Esophagus squamous epithelium (tissue), 5 donors: Measurements from ENCODE around the gene S100G. TPM values are rescaled to one million over a fixed set of nuclear protein-coding genes. Genes with fewer than 3 reads are reported as not detected.

Experiments
- DNase-seq: peaks from one replicate; lab custom pipeline; 2025; lab: John Stamatoyannopoulos, UW
- H3K27ac ChIP-seq, 4 donors: fragments of 200-600 bp; sonication (generic); one replicate each; pipeline ENCODE4 v1.5.1; 2016 to 2019; ENCODE audit warnings: mild to moderate bottlenecking in 1 of 4
- H3K27me3 ChIP-seq, 4 donors: fragments of 200-600 bp; sonication (generic); 1 replicate in 3 of 4; 2 replicates in 1 of 4; pipeline versions ENCODE4 v1.5.1 to v1.6.0; 2017 to 2021; ENCODE audit warnings: antibody characterized with exemption in 1 of 4
- H3K36me3 ChIP-seq, 3 donors: fragments of 200-600 bp; sonication (generic); one replicate each; pipeline ENCODE4 v1.5.1; 2016 to 2019
- H3K4me1 ChIP-seq, 3 donors: fragments of 200-600 bp; sonication (generic); one replicate each; pipeline ENCODE4 v1.5.1; 2017 to 2019
- H3K4me3 ChIP-seq, 4 donors: fragments of 200-600 bp; sonication (generic); 1 replicate in 3 of 4; 2 replicates in 1 of 4; pipeline ENCODE4 v1.5.1; 2016 to 2019; ENCODE audit warnings: mild to moderate bottlenecking in 2 of 4, moderate library complexity in 1 of 4
- H3K9me3 ChIP-seq, 3 donors: fragments of 200-600 bp; sonication (generic); one replicate each; pipeline ENCODE4 v1.5.1; 2016 to 2019
- CTCF ChIP-seq, 6 experiments: fragments of 450-650 bp in 4 of 6; fragments of 200-600 bp in 2 of 6; sonication (generic) in 2 of 6; IDR thresholded peaks; one replicate each; pipeline ENCODE4 v1.5.1; 2016 to 2019; ENCODE audit warnings: antibody characterized with exemption in 6 of 6, mild to moderate bottlenecking in 4 of 6, moderate library complexity in 4 of 6
- POLR2A ChIP-seq, 4 donors: fragments of 450-650 bp; IDR thresholded peaks; one replicate each; pipeline ENCODE4 v1.6.1; 2017; ENCODE audit warnings: antibody characterized with exemption in 4 of 4, mild to moderate bottlenecking in 4 of 4, moderate library complexity in 3 of 4
- WGBS, 2 donors: methylation state at CpG; one replicate each; pipeline ENCODE4 v1.1.5; 2018; 5-methylcytosine and 5-hydroxymethylcytosine counted together
- intact Hi-C: fragments of 100-400 bp; cut with DNase I; formaldehyde crosslinking; loops from one replicate; pipeline ENCODE4 v1.15.0; 2022
- total RNA-seq, 4 donors: library from RNA; depleted of rRNA; stranded (reverse); fragments of >200 nt; gene quantifications; one replicate each; pipeline ENCODE4 v1.1.0, GENCODE V29; 2016
- donor health status: DM: yes; HTN: yes; CAD: no.

S100G gene
- total RNA-seq, 4 donors from 2014 or later, result not detected

- WGBS, 2 donors, result 63 to 74% methylated on average over 4 of the region's 4 CpGs
- H3K4me1 ChIP-seq, result no peaks in the 10 kb centered on the region
- intact Hi-C loops, result no loop called here
- no peak for TF ChIP-seq POLR2A (IDR thresholded peaks at IDR 0.05)
- TF ChIP-seq CTCF (IDR thresholded peaks at IDR 0.05), result no peak
- H3K27me3 ChIP-seq, result no peaks in the 10 kb centered on the region
- H3K27ac ChIP-seq, result no peak overlapping the region
- no peaks in the 10 kb centered on the region for H3K9me3 ChIP-seq
- DNase-seq, result no peak
- H3K4me3 ChIP-seq, result no peak overlapping the region
- peaks cover 0 to 8% (median 0%) of the 10 kb centered on the region in 3 donors for H3K36me3 ChIP-seq
Observed at GRCh38 chrX:16633754-16634153, 16.2 kb upstream of the S100G start.

GRCh38 chrX:16635040-16635439 is 14.9 kb upstream of the S100G start:
- no peaks in the 10 kb centered on the region for H3K9me3 ChIP-seq
- TF ChIP-seq POLR2A (IDR thresholded peaks at IDR 0.05) (no peak), CTCF (IDR thresholded peaks at IDR 0.05) (no peak)
- 74 to 87% methylated on average over 5 of the region's 5 CpGs for WGBS, 2 donors

GRCh38 chrX:16635596-16635995 is 14.4 kb upstream of the S100G start:
- H3K9me3 ChIP-seq, result no peaks in the 10 kb centered on the region
- DNase-seq, result no peak
- no peak overlapping the region for H3K4me3 ChIP-seq
- H3K27ac ChIP-seq, result no peak overlapping the region
- H3K36me3 ChIP-seq, result peaks cover 0 to 11% (median 0%) of the 10 kb centered on the region in 3 donors
- H3K27me3 ChIP-seq, result no peaks in the 10 kb centered on the region
- TF ChIP-seq POLR2A (IDR thresholded peaks at IDR 0.05), result no peak
- no peak for TF ChIP-seq CTCF (IDR thresholded peaks at IDR 0.05)
- WGBS, 2 donors, result 97% methylated on average over 3 of the region's 3 CpGs; no CpG with 5 or more reads in 1 of the 2 donors
- intact Hi-C loops, result no loop called here
- no peaks in the 10 kb centered on the region for H3K4me1 ChIP-seq

More at GRCh38 chrX:16635040-16635439, 14.9 kb upstream of the S100G start:
- Histone ChIP-seq H3K36me3 (peaks cover 0 to 11% (median 0%) of the 10 kb centered on the region in 3 donors), H3K27ac (no peak overlapping the region), H3K4me3 (no peak overlapping the region), H3K4me1 (no peaks in the 10 kb centered on the region), H3K27me3 (no peaks in the 10 kb centered on the region)
- intact Hi-C loops, result no loop called here
- no peak for DNase-seq

GRCh38 chrX:16638533-16638932 is 11.4 kb upstream of the S100G start:
- intact Hi-C loops, result no loop called here
- H3K27me3 ChIP-seq, result no peaks in the 10 kb centered on the region
- H3K4me1 ChIP-seq, result no peaks in the 10 kb centered on the region
- 88 to 94% methylated on average over 5 to 7 of the region's 7 CpGs for WGBS, 2 donors
- no peak overlapping the region for H3K27ac ChIP-seq
- no peak for DNase-seq
- no peak for TF ChIP-seq CTCF (IDR thresholded peaks at IDR 0.05)
- no peak for TF ChIP-seq POLR2A (IDR thresholded peaks at IDR 0.05)
- H3K36me3 ChIP-seq, result peaks cover 0 to 11% (median 0%) of the 10 kb centered on the region in 3 donors
- no peak overlapping the region for H3K4me3 ChIP-seq
- no peaks in the 10 kb centered on the region for H3K9me3 ChIP-seq

- Histone ChIP-seq H3K36me3 (peaks cover 0 to 11% (median 0%) of the 10 kb centered on the region in 3 donors), H3K4me1 (no peaks in the 10 kb centered on the region), H3K4me3 (no peak overlapping the region), H3K9me3 (no peaks in the 10 kb centered on the region), H3K27me3 (no peaks in the 10 kb centered on the region), H3K27ac (no peak overlapping the region)
- TF ChIP-seq CTCF (IDR thresholded peaks at IDR 0.05) (no peak), POLR2A (IDR thresholded peaks at IDR 0.05) (no peak)
- 92 to 94% methylated on average over 6 of the region's 6 CpGs for WGBS, 2 donors
- DNase-seq, result no peak
- intact Hi-C loops, result no loop called here
Observed at GRCh38 chrX:16639966-16640365, 10.0 kb upstream of the S100G start.
